SJSA1 (cell line): ENCODE measurements around the gene PPIP5K2. TPM values are rescaled to one million over a fixed set of nuclear protein-coding genes. Genes with fewer than 3 reads are reported as not detected.
"Not testable (repeated sequence)": the region's sequence is repeated elsewhere in the genome, so short reads cannot be mapped to it uniquely, and the experiment has no call there.

ENCODE experiments used
- DNase-seq, 2 experiments: peaks; one replicate each; pipeline ENCODE4 v3.0.0-alpha.2; 2015 to 2020; ENCODE audit warnings: low spot score in 2 of 2, low read depth in 1 of 2
- H3K27ac ChIP-seq: fragments of 250-450 bp; sonication (Bioruptor Pico); 2 replicates; pipeline ENCODE4 v1.5.1; 2020; ENCODE audit warnings: mild to moderate bottlenecking, moderate library complexity
- H3K27me3 ChIP-seq: fragments of 250-450 bp; sonication (Bioruptor Pico); replicated peaks from 2 replicates; pipeline ENCODE4 v1.5.1; 2020; ENCODE audit warnings: mild to moderate bottlenecking, moderate library complexity
- H3K36me3 ChIP-seq: fragments of 250-450 bp; sonication (Bioruptor Pico); 2 replicates; pipeline ENCODE4 v1.5.1; 2020; ENCODE audit warnings: mild to moderate bottlenecking
- H3K4me1 ChIP-seq: fragments of 250-450 bp; sonication (Bioruptor Pico); replicated peaks from 2 replicates; pipeline ENCODE4 v1.6.1; 2021; ENCODE audit warnings: mild to moderate bottlenecking
- H3K4me3 ChIP-seq: fragments of 250-450 bp; sonication (Bioruptor Pico); 2 replicates; pipeline ENCODE4 v1.5.1; 2020; ENCODE audit warnings: mild to moderate bottlenecking
- H3K9me3 ChIP-seq: fragments of 250-450 bp; sonication (Bioruptor Pico); replicated peaks from 2 replicates; pipeline ENCODE4 v1.5.1; 2020; ENCODE audit warnings: mild to moderate bottlenecking
- total RNA-seq: library from RNA; depleted of rRNA; stranded (reverse); fragments of >200 nt; shearing (Covaris generic); gene quantifications from 2 replicates; pipeline ENCODE4 v1.2.3, GENCODE V29; 2014

The PPIP5K2 gene
- total RNA-seq, 1 experiment from 2014 or later, result 118 TPM

DNA sequence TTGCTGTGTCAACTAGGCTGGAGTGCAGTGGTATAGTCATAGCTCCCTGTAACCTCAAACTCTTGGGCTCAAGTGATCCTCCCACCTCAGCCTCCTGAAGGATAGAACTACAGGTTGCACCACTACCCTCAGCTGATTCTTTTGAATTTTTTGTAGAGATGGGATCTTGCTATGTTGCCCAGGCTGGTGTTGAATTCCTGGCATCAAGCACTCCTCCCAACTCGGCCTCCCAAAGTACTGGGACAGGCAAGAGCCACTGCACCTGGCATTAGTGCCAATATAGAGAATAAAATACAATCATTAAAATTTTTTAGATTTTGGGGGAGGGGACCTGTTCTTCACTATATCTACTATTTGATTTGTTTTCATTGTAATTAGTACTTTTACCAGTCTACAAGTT, 15.4 kb downstream of the PPIP5K2 start:
- Histone ChIP-seq H3K4me3 (no peak overlapping the region), H3K9me3 (no peaks in the 10 kb centered on the region), H3K4me1 (no peaks in the 10 kb centered on the region), H3K27ac (no peak overlapping the region), H3K36me3 (peaks cover 39% of the 10 kb centered on the region), H3K27me3 (0 out of 2 replicates have a peak, but pooled peaks cover 3% of the 10 kb centered on the region)
- DNase-seq, result no peak

GRCh38 chr5:103138202-103138690, 18.1 kb downstream of the PPIP5K2 start:
- no peak overlapping the region for H3K4me3 ChIP-seq
- H3K36me3 ChIP-seq, result peaks cover 44% of the 10 kb centered on the region
- no peaks in the 10 kb centered on the region for H3K9me3 ChIP-seq
- no peak for DNase-seq
- H3K4me1 ChIP-seq, result no peaks in the 10 kb centered on the region
- 0 out of 2 replicates have a peak, but pooled peaks cover 3% of the 10 kb centered on the region for H3K27me3 ChIP-seq
- H3K27ac ChIP-seq, result no peak overlapping the region

DNA sequence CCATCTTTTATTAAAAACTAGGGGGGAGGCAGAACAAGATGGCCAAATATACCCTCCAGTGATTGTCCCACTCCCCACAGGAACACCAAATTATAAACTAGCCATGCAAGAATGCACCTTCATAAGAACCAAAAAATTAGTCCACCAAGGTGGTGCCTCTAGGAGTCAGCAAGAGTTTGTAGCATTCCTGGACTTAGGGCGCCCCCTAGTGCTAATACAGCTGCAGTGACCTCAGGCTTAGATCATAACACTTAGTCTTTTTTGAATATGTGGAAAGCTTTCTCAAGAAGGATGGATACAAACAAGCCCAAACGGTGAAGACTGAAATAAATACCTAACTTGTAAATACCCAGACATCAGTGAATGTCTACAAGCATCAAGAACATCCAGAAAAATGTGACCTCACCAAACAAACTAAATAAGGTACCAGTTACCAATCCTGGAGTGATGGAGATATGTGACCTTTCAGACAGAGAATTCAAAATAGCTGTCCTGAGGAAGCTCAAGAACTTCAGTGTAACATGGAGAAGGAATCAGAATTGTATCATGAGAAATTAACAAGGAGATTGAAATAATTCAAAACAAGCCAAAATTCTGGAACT, 19.3 kb downstream of the PPIP5K2 start:
- peaks cover 39% of the 10 kb centered on the region for H3K36me3 ChIP-seq
- DNase-seq, result peak; percentile 61 to 82
- no peak overlapping the region for H3K4me3 ChIP-seq
- no peaks in the 10 kb centered on the region for H3K9me3 ChIP-seq
- H3K27ac ChIP-seq, result no peak overlapping the region
- H3K27me3 ChIP-seq, result 0 out of 2 replicates have a peak, but pooled peaks cover 3% of the 10 kb centered on the region
- no peaks in the 10 kb centered on the region for H3K4me1 ChIP-seq

GRCh38 chr5:103142132-103142531, 22.0 kb downstream of the PPIP5K2 start:
- H3K27ac ChIP-seq, H3K4me3 ChIP-seq, H3K27me3 ChIP-seq, H3K9me3 ChIP-seq, H3K4me1 ChIP-seq: not testable (repeated sequence)
- H3K36me3 ChIP-seq, result peaks cover 31% of the 10 kb centered on the region
- peak in 1 of 2 experiments; percentile 43 for DNase-seq

DNA sequence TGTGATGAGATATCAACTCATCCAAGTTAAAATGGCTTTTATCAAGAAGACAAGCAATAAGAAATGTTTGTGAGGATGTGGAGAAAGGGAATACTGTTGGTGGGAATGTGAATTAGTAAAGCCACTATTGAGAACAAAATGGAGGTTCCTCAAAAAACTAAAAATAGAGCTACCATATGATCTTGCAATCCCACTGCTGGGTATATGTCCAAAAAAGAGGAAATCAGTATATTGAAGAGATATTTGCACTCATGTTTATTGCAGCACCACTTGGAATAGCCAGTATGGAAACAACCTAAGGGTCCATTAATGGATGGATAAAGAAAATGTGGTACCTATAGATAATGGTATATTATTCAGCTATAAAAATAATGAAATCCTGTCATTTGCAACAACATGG, 25.1 kb downstream of the PPIP5K2 start:
- DNase-seq, result no peak
- no peak overlapping the region for H3K27ac ChIP-seq
- H3K9me3 ChIP-seq, result no peaks in the 10 kb centered on the region
- H3K36me3 ChIP-seq, result peaks cover 10% of the 10 kb centered on the region
- H3K27me3 ChIP-seq, result no peaks in the 10 kb centered on the region
- H3K4me1 ChIP-seq, result no peaks in the 10 kb centered on the region
- H3K4me3 ChIP-seq, result no peak overlapping the region

GRCh38 chr5:103148213-103148612, 28.1 kb downstream of the PPIP5K2 start:
- no peaks in the 10 kb centered on the region for H3K27me3 ChIP-seq
- no peaks in the 10 kb centered on the region for H3K9me3 ChIP-seq
- H3K27ac ChIP-seq, result no peak overlapping the region
- DNase-seq, result no peak
- peaks cover 8% of the 10 kb centered on the region for H3K36me3 ChIP-seq
- H3K4me1 ChIP-seq, result no peaks in the 10 kb centered on the region
- H3K4me3 ChIP-seq, result no peak overlapping the region

DNA sequence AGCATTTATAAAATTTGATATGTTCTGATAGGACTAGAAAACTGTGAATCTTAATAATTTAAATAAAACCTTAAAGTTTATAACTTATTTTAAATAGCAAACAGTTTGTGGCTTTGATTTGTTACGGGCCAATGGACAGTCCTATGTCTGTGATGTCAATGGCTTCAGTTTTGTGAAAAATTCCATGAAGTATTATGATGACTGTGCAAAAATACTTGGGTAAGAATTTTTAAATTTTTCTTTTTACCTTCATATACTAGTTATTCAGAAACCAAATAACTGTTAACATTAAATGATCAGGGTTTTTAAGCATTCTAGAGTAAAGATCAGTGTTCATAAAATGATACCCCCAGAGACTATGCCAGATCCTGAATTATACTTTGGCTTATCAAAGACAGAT, 31.1 kb downstream of the PPIP5K2 start:
- H3K4me1 ChIP-seq, result no peaks in the 10 kb centered on the region
- H3K27ac ChIP-seq, result no peak overlapping the region
- no peak overlapping the region for H3K4me3 ChIP-seq
- H3K9me3 ChIP-seq, result no peaks in the 10 kb centered on the region
- peaks cover 32% of the 10 kb centered on the region for H3K36me3 ChIP-seq
- no peaks in the 10 kb centered on the region for H3K27me3 ChIP-seq
- no peak for DNase-seq

DNA sequence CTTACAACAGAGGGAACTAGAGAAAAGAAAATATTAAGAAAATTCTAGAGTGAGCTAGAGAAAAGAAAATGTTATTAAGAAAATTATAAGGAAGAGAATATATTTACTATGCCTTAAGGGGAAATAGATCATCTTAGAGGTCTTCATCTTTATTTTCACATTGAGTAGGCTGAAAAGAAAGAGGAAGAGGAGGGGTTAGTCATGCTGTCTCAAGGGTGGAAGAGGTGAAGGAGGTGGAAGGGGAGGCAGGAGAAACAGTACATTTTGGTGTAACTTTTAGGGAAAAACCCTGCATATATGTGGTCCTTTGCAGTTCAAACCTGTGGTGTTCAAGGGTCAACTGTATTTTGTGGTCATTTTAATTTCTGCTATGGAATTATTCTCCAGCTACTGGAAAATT, 46.6 kb downstream of the PPIP5K2 start:
- H3K36me3 ChIP-seq, result peaks cover 26% of the 10 kb centered on the region
- H3K27me3 ChIP-seq, result no peaks in the 10 kb centered on the region
- DNase-seq, result no peak
- no peak overlapping the region for H3K4me3 ChIP-seq
- no peak overlapping the region for H3K27ac ChIP-seq
- no peaks in the 10 kb centered on the region for H3K4me1 ChIP-seq
- no peaks in the 10 kb centered on the region for H3K9me3 ChIP-seq

DNA sequence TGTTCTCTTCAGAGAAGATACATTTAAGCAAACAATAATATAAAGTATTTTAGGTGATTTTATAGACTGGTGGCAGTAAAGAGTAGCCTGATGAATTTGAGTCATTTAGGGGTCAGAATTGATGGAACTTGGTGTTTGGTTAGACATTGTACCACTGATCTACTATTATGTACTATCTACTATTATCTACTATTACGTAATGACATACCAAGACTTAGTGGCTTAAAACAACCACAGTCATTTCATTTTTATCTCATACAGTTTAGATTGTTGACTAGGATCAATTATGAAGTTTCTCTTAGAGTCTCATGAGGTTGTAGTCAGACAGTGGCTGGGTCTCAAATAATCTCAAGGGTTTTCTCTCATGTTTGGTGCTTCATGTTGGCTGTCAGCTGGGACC, 54.0 kb downstream of the PPIP5K2 start:
- Histone ChIP-seq H3K4me1 (no peaks in the 10 kb centered on the region), H3K27ac (no peak overlapping the region), H3K36me3 (peaks cover 29% of the 10 kb centered on the region), H3K27me3 (no peaks in the 10 kb centered on the region), H3K4me3 (no peak overlapping the region), H3K9me3 (no peaks in the 10 kb centered on the region)
- DNase-seq, result no peak

DNA sequence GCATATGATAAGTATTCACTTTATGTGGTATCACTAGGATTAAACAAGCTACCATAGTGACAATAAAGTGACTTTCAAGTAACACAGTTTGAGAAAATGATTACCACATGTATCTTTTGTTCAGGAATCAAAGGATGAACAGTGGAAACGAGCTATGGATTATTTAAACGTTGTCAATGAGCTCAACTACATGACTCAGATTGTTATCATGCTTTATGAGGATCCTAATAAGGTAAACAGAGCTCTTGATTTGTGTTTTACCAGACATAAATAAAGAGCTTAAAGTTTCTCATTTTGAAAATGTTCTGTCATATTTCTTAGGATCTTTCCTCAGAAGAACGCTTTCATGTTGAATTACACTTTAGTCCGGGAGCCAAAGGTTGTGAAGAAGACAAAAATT, 57.4 kb downstream of the PPIP5K2 start:
- no peak for DNase-seq
- H3K36me3 ChIP-seq, result peaks cover 49% of the 10 kb centered on the region
- H3K9me3 ChIP-seq, result no peaks in the 10 kb centered on the region

GRCh38 chr5:103178167-103178566, 58.1 kb downstream of the PPIP5K2 start:
- Histone ChIP-seq H3K9me3 (no peaks in the 10 kb centered on the region), H3K27me3 (no peaks in the 10 kb centered on the region), H3K27ac (no peak overlapping the region), H3K4me1 (no peaks in the 10 kb centered on the region), H3K36me3 (peaks cover 52% of the 10 kb centered on the region), H3K4me3 (no peak overlapping the region)
- no peak for DNase-seq

More for the DNA sequence above, 57.4 kb downstream of the PPIP5K2 start:
- no peak overlapping the region for H3K27ac ChIP-seq
- no peaks in the 10 kb centered on the region for H3K4me1 ChIP-seq
- no peak overlapping the region for H3K4me3 ChIP-seq
- H3K27me3 ChIP-seq, result no peaks in the 10 kb centered on the region

DNA sequence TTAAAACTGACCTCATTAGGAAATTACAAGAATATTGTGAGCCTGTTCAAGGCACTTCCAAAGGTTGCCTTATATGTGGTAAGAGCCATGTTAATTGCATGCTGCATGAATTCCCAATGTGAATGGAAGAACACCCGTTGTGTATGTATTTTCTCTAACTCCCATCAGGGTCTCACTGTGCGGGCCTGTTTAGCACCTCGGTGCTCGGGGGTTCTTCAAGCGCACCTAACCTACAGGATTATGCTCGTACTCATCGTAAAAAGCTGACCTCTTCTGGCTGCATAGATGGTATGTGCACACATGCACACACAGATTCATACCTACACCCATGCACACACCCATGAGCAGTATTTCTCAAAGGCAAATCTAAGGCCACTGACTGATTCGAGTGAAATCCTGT, 66.1 kb downstream of the PPIP5K2 start:
- Histone ChIP-seq H3K4me3 (no peak overlapping the region), H3K27me3 (no peaks in the 10 kb centered on the region), H3K4me1 (no peaks in the 10 kb centered on the region), H3K36me3 (peaks cover 53% of the 10 kb centered on the region), H3K27ac (no peak overlapping the region), H3K9me3 (no peaks in the 10 kb centered on the region)
- no peak for DNase-seq

DNA sequence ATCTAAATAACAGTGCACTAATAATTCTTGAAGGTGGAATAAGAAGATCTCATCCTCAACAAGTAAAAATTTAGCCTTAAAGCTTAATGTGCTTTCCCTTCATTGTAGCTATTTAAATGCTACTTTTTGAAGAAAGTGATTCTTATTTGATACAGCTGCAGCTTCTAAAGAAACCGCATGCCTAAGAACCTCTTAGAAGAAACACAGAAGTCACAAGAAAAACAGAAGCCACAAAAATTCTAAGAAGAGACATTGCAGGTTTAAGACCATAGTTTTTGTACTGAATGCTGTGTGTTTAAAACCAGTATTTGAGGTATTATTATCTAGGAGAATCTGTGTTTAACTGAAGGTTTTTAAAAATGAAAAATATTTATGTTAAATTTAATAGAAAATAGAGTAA, 68.3 kb downstream of the PPIP5K2 start:
- DNase-seq, result no peak
- Histone ChIP-seq H3K36me3 (peaks cover 49% of the 10 kb centered on the region), H3K4me1 (no peaks in the 10 kb centered on the region), H3K27me3 (no peaks in the 10 kb centered on the region), H3K9me3 (no peaks in the 10 kb centered on the region), H3K4me3 (no peak overlapping the region), H3K27ac (no peak overlapping the region)

GRCh38 chr5:103203226-103203625, 83.1 kb downstream of the PPIP5K2 start:
- peaks cover 2% of the 10 kb centered on the region for H3K4me1 ChIP-seq
- H3K27ac ChIP-seq, result no peak overlapping the region
- H3K4me3 ChIP-seq, result no peak overlapping the region
- no peaks in the 10 kb centered on the region for H3K9me3 ChIP-seq
- DNase-seq, result no peak
- H3K27me3 ChIP-seq, result no peaks in the 10 kb centered on the region
- H3K36me3 ChIP-seq, result peaks cover 32% of the 10 kb centered on the region

DNA sequence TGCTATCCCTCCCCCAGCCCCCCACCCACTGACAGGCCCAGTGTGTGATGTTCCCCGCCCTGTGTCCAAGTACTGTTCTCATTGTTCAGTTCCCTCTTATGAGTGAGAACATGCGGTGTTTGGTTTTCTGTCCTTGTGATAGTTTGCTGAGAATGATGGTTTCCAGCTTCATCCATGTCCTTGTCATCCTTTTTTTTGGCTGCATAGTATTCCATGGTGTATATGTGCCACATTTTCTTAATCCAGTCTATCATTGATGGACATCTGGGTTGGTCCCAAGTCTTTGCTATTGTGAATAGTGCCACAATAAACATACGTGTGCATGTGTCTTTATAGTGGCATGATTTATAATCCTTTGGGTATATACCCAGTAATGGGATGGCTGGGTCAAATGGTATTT, 84.9 kb downstream of the PPIP5K2 start:
- not testable (repeated sequence) for H3K9me3 ChIP-seq, DNase-seq, H3K27me3 ChIP-seq, H3K4me3 ChIP-seq, H3K4me1 ChIP-seq, H3K27ac ChIP-seq
- peaks cover 26% of the 10 kb centered on the region for H3K36me3 ChIP-seq
